Measurements from ENCODE around the gene TXNDC2.

GRCh38 chr18:9855681-9856080 lies 30.1 kb upstream of the TXNDC2 start:
- TF ChIP-seq CTCF (conservative IDR thresholded peaks at IDR 0.05; ENCODE audit: low read depth, low read length) = no peak
- no peak for TF ChIP-seq RCOR1 (IDR thresholded peaks at IDR 0.05; ENCODE audit: insufficient replicate concordance, low read length)
- TF ChIP-seq USF2 (IDR thresholded peaks at IDR 0.05; ENCODE audit: low read depth, low read length) = no peak
- no peak for TF ChIP-seq CEBPB (IDR thresholded peaks at IDR 0.05; ENCODE audit: low read depth, low read length)
- no peak for TF ChIP-seq MAZ (IDR thresholded peaks at IDR 0.05; ENCODE audit: borderline replicate concordance, low read depth, low read length)
